ENCODE measurements around the gene SHANK1.
A peak's percentile ranks its signal among the peaks of the same experiment; 100 is the strongest.

The SHANK1 gene

GRCh38 chr19:50711196-50711595 is 8.4 kb downstream of the SHANK1 start:
- no peak for DNase-seq

DNA sequence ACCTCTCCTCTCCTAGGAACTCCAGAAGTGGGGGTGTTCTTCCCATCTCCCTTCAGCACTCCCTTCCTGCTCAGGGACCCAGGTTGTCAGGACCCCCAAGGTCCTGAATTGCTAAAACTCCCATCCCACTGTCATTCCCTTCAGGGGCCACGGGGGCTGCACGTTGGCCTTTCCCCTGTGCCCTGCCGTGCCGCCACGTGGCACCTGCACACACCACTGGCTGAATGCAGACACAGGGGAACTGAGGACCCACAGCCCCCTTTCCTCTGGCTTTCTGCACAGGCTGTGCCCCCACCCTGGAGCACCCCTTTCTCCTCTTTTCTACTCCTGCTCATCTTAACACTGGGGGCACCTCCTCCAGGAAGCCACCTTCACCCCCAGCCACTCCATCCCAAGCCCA is 9.0 kb downstream of the SHANK1 start:
- no peak for DNase-seq

DNA sequence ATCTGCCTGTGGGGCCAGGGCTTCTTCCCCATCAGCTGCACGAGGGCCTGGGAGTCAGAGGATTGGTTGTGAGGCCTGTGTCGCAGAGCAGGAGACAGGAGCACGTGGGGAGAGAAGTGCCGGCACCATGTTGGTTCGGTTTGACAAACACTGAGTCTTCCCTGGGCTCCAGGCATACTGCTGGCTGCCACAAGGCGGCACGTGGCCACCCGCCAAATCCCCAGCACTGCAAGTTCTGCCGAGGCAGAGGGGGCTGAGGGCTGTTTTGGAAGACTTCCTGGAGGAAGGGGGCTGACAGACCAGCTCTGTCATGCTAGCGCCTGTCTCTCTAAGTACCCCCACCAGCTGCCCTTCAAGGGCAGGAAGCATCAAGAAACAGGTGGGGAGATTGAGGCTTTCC is 9.5 kb downstream of the SHANK1 start:
- DNase-seq: no peak

DNA sequence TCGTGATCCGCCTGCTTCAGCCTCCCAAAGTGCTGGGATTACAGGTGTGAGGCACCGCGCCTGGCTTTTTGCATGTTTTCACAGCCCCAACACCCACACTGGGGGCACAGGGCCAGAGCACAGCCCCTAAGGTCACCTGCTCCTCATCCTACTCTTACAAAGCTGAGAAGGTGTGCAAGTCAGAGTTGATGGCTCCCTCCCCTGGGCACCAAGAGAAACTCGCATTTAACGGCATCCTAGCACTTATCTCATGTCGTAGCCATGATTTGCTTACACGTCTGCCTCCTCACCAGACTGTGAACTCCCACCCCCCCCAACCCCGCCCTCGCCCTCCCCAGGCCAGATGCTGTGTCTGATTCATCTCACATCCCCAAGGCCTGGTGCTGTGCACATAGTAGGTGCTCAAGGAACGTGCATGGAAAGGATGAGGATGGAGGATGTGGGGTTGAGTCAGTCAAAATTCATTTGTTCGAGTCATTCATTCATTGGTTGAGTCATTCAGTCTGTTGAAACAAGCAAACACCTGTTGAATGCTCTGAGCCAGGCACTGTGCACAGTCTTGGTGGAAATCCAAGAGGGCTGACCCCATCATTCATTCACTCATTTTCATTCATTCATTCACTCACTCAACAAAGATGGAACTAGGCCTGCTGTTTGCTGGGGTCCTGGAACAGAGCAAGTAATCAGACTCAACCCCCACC is 11.3 kb downstream of the SHANK1 start:
- DNase-seq: no peak

GRCh38 chr19:50706387-50706786 is 13.2 kb downstream of the SHANK1 start:
- DNase-seq: no peak

DNA sequence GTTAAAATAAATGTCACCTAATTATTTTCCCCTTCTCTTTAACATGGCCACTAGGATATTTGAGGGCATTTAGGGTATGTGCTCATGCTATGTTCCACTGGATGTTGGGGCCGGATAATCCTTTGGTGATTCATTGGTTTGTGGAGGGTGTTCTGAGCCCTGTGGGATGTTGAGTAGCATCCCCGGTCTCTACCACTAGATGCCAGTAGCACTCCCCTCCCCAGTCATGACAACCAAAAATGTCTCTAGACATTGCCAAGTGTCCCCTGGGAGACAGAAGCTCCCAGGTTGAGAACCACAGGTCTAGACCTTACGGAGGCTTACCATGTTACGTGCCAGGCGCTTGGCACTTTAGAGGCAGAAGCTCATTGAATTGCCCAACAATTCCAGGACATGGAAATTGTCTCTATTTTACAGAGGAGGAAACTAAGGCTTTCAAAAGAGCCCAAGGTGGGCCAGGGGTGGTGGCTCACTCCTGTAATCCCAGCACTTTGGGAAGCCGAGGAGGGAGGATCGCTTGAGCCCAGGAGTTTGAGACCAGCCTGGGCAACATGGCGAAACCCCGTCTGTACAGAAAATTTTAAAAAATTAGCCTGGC is 14.1 kb downstream of the SHANK1 start:
- peak; percentile 27 for DNase-seq

DNA sequence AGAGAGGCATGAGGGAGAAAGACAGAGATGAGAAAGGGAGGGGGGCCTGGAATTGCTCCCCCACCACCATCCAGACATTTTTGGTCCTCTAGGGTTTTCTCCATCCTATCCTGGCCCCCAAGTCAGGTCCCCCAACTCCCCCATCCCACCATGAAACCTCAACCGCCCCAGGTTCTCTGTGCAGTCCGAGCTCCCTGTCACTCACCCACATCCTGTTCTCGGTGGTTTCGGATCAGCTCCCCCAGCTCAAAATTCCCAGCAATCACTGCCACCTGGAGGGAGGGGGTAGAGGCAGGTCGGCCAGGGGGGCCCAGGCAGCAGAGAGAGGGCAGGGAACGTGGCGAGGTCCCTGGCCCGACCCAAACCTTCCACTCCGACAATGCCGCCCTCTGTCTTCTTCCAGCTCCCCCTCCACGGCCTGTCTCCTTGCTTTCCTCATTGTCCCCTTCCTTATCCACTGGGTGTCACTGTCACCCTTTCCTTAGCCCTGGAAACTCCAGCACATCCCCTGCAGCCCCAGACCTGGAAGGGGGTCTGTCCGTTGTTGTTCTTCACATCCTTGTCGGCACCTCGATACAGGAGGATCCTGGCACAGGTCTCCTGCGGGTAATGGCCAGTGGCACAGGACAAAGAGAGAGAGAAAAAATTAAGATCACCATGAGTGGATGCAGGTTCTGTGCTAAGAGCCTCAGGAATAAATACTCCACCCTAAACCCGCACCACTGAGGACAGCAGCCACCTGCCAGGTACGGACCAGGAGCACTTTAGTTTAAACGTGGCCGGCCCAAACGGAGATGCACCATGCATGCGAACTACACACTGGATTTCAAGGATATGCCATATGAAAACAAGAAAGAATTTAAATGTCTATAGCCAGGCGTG is 15.4 kb downstream of the SHANK1 start:
- DNase-seq: no peak

- peak; percentile 49 for DNase-seq
These were observed 16.5 kb downstream of the SHANK1 start for GRCh38 chr19:50702871-50703829.

GRCh38 chr19:50702158-50702870 is 17.3 kb downstream of the SHANK1 start:
- DNase-seq: no peak

DNA sequence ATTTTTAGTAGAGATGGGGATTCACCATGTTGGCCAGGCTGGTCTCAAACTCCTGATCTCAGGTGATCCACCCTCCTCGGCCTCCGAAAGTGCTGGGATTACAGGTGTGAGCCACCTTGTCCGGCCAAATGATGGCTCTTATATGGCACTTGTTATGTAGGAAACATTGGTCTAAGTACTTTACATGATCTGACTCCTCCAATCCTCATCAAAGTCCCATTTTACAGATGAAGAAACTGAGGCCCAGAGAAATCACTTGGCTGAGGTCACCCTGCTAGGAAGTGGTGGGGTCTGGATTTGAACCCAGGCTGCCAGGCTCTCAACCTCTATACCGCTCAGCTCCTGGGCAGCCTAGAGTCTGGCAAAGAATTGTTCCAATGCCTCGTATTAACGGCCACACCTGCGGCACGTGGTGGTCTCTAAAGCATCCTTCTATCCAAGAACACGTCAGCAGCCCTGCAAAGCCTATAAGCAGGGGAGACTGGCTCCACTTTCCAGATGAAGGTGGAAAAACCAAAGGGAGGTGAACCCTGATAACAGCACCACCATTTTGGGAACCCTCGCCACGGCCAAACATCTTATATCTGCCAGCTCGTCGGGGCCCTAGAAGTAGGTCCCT is 18.1 kb downstream of the SHANK1 start:
- DNase-seq: no peak

DNA sequence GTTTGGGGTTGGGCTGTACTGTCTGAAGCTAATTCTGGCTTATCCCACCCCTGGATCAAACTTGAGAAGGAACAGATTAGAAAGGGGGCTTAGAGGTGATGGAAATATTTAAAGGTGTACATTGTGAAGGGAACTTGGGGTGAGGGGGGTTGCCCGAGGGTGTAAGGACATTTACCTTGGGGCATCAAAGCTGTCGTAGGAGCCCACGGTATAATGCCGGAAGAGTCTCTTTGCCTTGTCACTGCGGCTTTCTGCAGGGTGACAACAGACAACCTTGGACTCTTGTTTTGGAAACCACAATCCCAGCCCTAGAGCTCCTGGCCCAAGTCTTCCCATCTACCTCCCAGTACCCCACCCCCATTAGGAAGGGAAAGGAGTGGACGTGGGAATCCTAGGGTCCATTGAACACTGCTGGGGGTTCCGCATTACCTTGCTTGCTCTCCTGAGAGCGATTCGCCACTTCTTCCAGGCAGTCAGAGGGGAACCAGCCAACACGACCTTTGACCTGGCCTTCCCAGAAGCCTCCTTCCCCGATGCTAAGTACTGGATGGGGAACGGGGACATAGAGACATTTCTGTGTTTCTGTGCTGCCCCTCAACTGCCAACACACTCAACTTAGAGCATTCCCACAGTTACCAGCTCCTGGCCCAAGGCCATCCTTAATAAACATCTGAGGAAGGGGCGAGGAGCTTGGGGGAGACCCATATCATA is 22.0 kb downstream of the SHANK1 start:
- DNase-seq: no peak

- no peak for DNase-seq
These were observed 23.5 kb downstream of the SHANK1 start for GRCh38 chr19:50696094-50696483.

DNA sequence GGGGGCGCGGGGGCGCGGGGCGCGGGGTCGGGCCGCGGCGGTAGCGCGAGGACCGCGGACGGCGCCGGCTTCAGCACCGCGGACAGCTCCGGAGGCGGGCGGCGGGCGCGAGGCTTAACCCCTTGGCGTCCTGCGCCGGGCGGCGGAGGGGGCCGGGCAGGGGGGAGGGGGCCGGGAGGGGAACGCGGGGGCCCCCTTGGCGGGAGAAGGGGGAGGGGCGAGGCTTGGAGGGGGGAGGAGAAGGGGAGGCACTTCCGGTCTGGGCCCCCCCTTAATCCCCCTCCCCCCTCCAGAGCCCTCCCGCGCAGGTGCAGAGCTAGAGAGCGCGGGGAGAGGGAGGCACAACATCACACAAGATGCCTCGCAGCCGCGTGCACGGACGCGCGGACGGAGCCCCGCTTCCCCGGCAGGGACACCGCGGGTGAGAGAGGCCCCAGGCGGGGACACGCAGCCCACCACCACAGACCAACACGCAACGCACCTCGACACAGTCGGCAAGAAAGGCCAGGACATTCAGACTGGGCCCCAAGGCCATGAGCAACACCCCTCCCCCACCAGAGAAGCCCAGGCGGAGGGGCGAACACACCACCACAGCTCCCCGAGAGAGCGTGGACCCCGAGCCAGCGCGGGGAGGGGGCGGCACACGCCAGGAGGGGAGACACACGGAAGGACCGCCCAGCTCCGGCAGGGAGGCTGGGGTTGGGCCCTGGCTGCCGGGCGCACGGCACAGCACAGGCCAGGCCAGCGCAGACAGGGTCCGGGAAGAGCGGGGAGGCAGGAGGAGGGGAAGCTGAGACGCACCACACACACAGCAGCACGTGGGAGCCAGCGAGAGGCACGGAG is 24.1 kb downstream of the SHANK1 start:
- DNase-seq: no peak

DNA sequence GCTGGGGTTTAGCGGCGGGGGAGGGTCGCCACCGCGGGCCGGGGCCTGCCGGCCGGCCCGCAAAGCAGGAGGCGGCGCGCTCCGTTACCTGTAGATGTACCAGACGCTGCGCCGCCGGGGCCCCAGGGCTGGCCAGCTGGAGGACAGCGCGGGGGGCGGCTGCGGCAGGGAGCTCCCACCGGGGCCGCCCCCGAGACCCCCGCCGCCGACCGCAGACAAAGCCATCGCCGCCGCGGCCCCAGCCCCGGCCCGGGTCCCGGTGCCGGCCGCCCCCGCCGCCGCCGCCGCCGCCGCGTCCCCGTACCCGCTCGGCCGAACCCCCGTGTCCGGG is 24.8 kb downstream of the SHANK1 start:
- DNase-seq: no peak

GRCh38 chr19:50693064-50693975 is 26.3 kb downstream of the SHANK1 start:
- DNase-seq: no peak

- DNase-seq: no peak
These were observed 29.2 kb downstream of the SHANK1 start for GRCh38 chr19:50690439-50690838.

DNA sequence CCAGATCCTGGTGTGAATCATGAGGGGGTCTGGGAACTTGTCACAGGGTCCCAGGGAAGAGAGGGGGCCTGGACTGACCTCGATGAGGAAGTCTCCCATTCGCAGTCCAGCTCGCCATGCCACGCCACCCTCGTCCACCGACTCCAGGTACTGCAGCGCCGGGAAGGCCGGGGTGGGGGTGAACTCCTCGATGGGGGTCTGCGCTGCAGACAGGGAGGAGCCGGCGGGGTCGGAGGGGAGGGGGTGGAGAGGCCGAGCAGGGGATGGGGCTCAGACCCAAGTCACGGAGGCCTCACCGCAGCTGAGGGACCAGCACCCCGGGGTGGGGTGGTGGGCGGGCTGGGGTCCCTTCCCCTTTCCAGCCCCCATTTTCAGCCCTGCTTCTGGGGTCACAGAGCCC is 30.8 kb downstream of the SHANK1 start:
- no peak for DNase-seq

DNA sequence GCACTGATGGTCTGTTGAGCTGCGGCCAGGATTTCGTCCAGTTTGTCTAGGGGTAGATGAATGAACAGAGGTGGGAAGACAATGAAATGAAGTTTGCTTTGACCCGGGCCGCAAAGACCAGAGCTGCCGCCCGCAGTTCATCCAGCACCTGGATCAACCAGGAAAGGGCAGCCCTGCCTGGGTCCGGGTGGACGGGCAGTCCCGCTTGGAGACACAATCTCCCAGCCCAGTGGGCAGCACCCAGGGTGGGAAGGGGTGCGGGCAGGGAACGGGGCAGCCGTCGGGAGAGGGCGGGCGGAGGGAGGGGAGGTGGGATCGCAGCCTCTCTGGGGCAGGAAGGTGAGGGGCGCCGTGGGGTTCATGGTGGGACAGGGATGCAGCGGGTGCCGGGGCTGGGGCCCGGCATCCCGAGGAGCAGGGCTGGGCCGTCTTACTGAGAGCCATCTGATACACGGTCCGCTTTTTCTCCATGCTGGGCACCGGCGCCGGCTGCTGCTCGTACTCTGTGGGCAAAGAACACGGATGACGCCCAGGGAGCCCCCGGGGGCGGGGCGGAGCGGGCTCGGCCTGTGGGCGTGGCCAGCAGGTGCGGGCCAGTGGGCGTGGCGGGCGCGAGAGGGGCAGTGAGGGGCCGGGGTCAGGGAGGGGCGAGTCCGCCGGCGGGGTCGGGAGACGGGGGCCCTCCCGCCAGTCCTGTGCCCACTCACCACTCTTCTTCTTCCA is 33.1 kb downstream of the SHANK1 start:
- DNase-seq: no peak

Measured in kidney glomerular epithelial cell (primary cell).